PFSK-1 (cell line): ENCODE data around the gene RPGR.

ENCODE experiments used
- POLR2AphosphoS5 ChIP-seq: IDR thresholded peaks from 2 replicates; pipeline ENCODE4 v1.6.1; 2012; ENCODE audit warnings: low read depth, mild to moderate bottlenecking, control low read depth, low read length, moderate library complexity
- TF ChIP-seq, protein P1 (sequence below), 2 experiments: IDR thresholded peaks; 2 replicates each; pipeline versions ENCODE4 v1.6.1 to v1.8.0; 2011 to 2012; ENCODE audit warnings: low read depth in 2 of 2, low read length in 2 of 2, control low read depth in 1 of 2, inconsistent platforms in 1 of 2, mild to moderate bottlenecking in 1 of 2, moderate library complexity in 1 of 2; ENCODE audit not compliant: insufficient read depth in 1 of 2

DNA sequence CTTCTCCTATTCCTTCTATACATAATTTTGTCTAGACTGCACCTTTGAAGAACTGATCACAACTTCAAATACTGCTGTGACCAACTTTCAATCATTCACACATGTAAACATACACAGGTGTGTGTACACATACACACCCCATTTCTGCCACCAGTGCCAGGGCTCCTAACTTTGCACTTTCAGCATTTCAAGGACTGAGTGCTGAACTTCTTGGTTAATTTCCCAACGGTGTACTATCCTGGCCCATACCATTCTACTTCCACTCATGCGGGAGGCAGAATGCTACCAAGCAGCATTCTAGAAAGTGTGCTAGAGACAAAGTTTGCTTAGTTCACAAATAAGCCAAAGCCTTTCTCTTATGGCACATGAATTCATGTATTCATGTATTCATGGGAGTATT, 51.2 kb downstream of the RPGR start:
- TF ChIP-seq POLR2AphosphoS5, result no peak
- TF ChIP-seq, protein P1, sequence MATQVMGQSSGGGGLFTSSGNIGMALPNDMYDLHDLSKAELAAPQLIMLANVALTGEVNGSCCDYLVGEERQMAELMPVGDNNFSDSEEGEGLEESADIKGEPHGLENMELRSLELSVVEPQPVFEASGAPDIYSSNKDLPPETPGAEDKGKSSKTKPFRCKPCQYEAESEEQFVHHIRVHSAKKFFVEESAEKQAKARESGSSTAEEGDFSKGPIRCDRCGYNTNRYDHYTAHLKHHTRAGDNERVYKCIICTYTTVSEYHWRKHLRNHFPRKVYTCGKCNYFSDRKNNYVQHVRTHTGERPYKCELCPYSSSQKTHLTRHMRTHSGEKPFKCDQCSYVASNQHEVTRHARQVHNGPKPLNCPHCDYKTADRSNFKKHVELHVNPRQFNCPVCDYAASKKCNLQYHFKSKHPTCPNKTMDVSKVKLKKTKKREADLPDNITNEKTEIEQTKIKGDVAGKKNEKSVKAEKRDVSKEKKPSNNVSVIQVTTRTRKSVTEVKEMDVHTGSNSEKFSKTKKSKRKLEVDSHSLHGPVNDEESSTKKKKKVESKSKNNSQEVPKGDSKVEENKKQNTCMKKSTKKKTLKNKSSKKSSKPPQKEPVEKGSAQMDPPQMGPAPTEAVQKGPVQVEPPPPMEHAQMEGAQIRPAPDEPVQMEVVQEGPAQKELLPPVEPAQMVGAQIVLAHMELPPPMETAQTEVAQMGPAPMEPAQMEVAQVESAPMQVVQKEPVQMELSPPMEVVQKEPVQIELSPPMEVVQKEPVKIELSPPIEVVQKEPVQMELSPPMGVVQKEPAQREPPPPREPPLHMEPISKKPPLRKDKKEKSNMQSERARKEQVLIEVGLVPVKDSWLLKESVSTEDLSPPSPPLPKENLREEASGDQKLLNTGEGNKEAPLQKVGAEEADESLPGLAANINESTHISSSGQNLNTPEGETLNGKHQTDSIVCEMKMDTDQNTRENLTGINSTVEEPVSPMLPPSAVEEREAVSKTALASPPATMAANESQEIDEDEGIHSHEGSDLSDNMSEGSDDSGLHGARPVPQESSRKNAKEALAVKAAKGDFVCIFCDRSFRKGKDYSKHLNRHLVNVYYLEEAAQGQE (IDR thresholded peaks at IDR 0.05; ENCODE audit: insufficient read depth in 1 of 2, low read depth in 2 of 2, low read length in 2 of 2), result no peak
